AG09319 (cell line): Measurements from ENCODE around the gene GALNT3.
A peak's percentile ranks its signal among the peaks of the same experiment; 100 is the strongest.

ENCODE experiments used
- DNase-seq: peaks from one replicate; pipeline ENCODE4 v3.0.0-alpha.2; 2010; ENCODE audit warnings: low read depth; ENCODE audit errors: extremely low read depth
- TF ChIP-seq, protein P1 (sequence below): IDR thresholded peaks from 2 replicates; pipeline ENCODE4 v1.5.1; 2011; ENCODE audit warnings: low read depth, mild to moderate bottlenecking, inconsistent platforms, low read length, moderate library complexity

The GALNT3 gene

DNA sequence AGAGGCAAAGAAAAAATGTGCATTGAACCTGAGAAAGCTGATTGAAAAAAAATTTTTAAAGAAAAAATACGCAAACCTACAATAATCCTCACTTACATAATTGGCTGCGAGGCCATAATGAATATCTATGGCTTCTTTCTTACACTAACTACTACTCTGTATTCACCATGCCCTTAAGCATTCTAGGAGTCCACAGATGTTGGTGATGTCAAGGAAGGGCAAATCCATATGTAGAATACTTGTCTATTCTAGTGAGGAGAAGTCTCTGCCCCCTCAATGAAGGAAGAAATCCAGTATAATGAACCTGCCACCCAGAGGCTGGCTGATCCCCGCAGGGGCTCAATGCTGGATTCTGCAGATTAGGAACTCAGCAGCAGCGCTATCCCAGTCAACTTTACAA, 14.3 kb downstream of the GALNT3 start:
- TF ChIP-seq, protein P1, sequence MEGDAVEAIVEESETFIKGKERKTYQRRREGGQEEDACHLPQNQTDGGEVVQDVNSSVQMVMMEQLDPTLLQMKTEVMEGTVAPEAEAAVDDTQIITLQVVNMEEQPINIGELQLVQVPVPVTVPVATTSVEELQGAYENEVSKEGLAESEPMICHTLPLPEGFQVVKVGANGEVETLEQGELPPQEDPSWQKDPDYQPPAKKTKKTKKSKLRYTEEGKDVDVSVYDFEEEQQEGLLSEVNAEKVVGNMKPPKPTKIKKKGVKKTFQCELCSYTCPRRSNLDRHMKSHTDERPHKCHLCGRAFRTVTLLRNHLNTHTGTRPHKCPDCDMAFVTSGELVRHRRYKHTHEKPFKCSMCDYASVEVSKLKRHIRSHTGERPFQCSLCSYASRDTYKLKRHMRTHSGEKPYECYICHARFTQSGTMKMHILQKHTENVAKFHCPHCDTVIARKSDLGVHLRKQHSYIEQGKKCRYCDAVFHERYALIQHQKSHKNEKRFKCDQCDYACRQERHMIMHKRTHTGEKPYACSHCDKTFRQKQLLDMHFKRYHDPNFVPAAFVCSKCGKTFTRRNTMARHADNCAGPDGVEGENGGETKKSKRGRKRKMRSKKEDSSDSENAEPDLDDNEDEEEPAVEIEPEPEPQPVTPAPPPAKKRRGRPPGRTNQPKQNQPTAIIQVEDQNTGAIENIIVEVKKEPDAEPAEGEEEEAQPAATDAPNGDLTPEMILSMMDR, result no peak
- no peak for DNase-seq

DNA sequence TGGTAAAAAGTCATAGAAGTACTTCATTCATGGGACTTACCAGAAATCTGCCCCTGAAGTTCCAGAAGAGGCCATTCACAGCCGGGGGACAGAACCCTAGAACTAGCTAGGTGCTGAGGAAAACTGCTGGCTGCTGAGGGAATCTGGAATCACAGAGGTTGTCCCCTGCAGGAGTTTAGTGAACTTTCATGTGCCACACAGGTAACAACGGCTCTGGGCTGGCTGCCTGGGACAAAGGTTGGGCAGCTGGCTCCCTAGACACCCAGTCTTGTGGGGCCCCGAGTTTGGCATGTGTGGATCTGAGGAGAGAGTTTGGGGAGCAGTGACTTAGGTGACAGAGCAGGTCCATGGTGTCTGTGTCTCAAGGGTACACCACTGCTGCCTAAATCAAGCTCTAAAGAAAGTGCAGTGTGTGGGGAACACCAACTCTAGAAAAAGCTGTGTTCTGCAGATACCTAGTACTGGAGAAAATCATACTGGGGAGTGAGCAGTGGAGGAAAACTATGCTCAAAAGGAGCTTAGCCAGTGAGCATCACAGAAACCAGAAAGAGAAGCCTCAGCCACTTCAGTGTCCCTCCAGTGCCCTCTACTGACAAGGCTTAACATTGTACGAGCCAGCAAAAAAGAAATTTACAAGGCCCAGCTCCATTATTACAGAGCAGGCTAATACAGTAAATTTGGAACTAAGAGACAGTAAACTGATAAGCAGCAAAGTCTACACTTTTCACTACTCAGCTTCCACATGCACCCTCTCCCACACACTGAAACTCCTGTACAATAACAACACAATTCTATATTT, 15.2 kb downstream of the GALNT3 start:
- DNase-seq, result no peak
- TF ChIP-seq, protein P1, result peak; percentile 7

DNA sequence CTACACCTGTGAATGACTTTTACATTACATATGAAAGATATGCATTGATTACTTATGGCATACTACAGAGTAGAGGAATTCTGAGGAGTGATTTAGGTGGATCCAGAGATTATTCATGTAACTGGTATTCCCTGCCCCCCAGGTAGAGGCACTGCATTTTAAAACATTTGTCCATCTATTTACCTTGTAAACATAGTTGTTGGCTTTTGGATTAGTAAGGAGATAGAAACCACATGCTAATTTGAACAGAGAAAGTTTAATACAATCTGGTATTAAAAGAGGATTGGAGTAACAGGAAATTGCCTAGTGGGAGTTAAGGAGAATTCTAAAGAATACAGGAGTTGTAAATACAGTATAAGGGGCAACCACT, 15.9 kb downstream of the GALNT3 start:
- TF ChIP-seq, protein P1, result no peak
- DNase-seq, result no peak

DNA sequence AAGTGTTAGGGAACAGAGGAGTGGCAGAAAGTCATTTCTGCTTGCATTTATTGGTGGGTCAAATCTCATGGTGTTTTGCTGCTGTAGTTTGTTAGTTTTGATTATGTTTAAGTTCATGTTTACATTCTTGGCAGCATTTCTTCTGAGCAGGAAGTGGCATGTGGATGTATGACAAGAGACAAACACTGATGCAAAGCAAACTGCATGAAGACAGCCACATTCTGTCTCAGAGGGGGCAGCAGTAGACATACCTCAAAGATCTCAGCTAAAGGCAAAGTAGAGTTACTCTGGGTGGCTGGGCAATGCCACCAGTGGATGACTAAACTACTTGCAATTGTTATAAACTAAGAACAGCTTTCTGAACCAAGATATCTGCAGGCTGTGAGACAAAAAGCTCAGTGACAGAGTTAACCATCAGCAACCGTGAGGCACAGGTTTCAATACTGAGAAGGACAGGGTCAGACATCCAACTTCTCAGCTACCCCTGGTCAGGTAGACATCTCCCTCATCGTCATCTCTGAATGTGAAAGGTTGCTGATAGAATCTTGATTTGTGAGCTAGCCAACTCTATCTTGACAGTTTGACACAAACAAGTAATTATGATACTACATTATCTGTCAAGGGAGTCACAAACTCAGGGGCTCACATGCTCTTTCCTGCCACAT, 16.4 kb downstream of the GALNT3 start:
- TF ChIP-seq, protein P1, result no peak
- DNase-seq, result no peak

DNA sequence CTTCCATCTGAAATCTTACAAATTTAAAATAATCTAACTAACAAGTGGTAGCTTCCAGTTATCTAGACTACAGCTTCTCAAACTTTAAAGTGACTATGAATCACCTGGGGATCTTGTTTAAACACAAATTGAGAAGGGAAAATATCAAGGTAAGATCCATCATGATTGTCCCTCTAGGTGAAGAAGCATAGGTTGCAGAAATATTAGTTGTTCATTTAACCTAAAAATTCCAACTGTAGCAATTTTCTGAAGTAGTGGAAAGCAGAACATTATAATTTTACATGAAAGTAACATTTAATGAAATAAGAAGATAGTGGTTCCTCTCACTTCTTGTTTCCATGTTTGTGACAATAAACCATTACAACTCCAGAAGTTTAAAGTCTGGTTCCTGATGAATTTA, 17.3 kb downstream of the GALNT3 start:
- TF ChIP-seq, protein P1, result no peak

DNA sequence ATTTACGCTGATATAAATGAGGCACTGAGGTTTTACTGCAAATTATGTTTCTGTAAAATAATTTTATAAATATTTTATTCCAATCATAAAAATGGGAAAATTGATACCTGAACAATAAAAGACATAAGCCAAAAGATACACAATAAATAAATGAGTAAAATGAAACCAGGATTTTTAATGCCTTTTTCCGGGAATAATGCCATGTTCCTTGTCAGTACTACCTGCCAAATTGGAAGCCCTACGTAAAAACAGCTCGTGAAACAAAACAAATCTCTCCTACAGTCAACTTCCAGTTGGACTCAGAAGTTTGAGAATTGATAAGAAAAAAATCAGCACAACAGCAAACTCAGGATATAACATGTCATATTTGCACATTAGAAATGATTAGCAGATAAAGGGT, 18.0 kb downstream of the GALNT3 start:
- TF ChIP-seq, protein P1, result no peak
- DNase-seq, result no peak

More for the DNA sequence above, 17.3 kb downstream of the GALNT3 start:
- no peak for DNase-seq

DNA sequence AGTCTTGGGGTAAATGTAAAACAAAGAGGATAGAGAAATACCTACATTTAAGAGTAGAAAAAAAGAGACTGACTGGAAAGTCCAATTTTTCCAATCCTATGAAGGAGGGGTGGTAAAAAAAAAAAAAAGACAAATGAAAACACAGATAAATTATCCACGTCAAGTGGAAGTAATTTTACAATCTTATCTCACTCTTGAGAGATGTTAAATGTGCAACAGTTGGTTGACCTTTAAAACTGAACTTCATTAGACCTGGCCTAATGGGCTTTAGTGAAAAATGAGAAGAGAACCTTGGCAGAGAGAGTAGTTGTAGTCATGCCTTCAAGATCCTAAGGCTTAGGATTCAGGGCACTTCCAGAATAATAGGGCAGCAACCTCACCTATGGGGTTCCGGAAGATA, 20.4 kb downstream of the GALNT3 start:
- DNase-seq, result no peak
- TF ChIP-seq, protein P1, result no peak
